K562 (cell line): Measurements from ENCODE around the gene ITPR1. TPM values are rescaled to one million over a fixed set of nuclear protein-coding genes. Genes with fewer than 3 reads are reported as not detected.

Source experiments
- ATAC-seq: fragments of 200-7000 bp; cut with Tn5 transposase; 3 replicates; pipeline ENCODE4 v1.9.1; 2020; ENCODE audit warnings: moderate library complexity
- BruUV-seq: library from RNA; stranded (reverse); fragments of 400-500 nt; replicated peaks from 2 replicates; lab custom pipeline; 2021; lab: Mats Ljungman, UMichigan
- CTCF ChIA-PET: fragments of 300-600 bp; formaldehyde crosslinking; extraction: SDS; loops from one replicate; lab custom pipeline; 2021; ENCODE audit warnings: low intra/inter-chr PET ratio; lab: Yijun Ruan, JAX
- POLR2A ChIA-PET: fragments of 300-600, 350-650 bp; sonication (Branson Sonifier 250); formaldehyde crosslinking; extraction: SDS; loops from one replicate; lab custom pipeline; 2021; ENCODE audit warnings: antibody characterized with exemption, inconsistent platforms; lab: Yijun Ruan, JAX
- DNase-seq, 4 experiments: peaks; one replicate each; pipeline versions ENCODE4 v3.0.0 to v3.0.0-alpha.2; 2011 to 2018; ENCODE audit warnings: low spot score in 3 of 4, mixed read lengths in 3 of 4; ENCODE audit errors: extremely low read depth in 1 of 4
- FAIRE-seq: peaks from 2 replicates; lab custom pipeline; 2011; peaks lifted over from hg19 to GRCh38; lab: Jason Lieb, UNC
- H2AFZ ChIP-seq: 2 replicates; pipeline ENCODE4 v1.6.0; 2011; ENCODE audit warnings: low read depth, low read length, control low read depth, inconsistent platforms
- H3K27ac ChIP-seq: fragments of 200-600 bp; 3 replicates; pipeline ENCODE4 v1.8.0; 2011; ENCODE audit warnings: low read depth, mild to moderate bottlenecking, control low read depth, inconsistent platforms, low read length, moderate library complexity, mixed read lengths; ENCODE audit errors: extremely low read depth
- H3K27me3 ChIP-seq, 2 experiments: fragments of 300-600 bp in 1 of 2; 2 replicates in 1 of 2; 3 replicates in 1 of 2; pipeline versions ENCODE4 v1.6.0 to v1.8.0; 2011; ENCODE audit warnings: inconsistent platforms in 2 of 2, low read length in 2 of 2, mild to moderate bottlenecking in 1 of 2, mixed read lengths in 1 of 2, moderate library complexity in 1 of 2; ENCODE audit not compliant: control insufficient read depth in 2 of 2, insufficient read depth in 2 of 2
- H3K36me3 ChIP-seq: fragments of 300-600 bp; 3 replicates; pipeline ENCODE4 v1.8.0; 2011; ENCODE audit warnings: mild to moderate bottlenecking, low read length, inconsistent platforms; ENCODE audit not compliant: control insufficient read depth, insufficient read depth
- H3K4me1 ChIP-seq, 2 experiments: fragments of 200-600 bp in 1 of 2; replicated peaks in 1 of 2; 2 replicates in 1 of 2; 3 replicates in 1 of 2; pipeline versions ENCODE4 v1.5.1 to v1.8.0; 2011; ENCODE audit warnings: inconsistent platforms in 2 of 2, low read length in 2 of 2, mild to moderate bottlenecking in 1 of 2, mixed read lengths in 1 of 2, moderate library complexity in 1 of 2; ENCODE audit not compliant: control insufficient read depth in 2 of 2, insufficient read depth in 2 of 2
- H3K4me2 ChIP-seq: 2 replicates; pipeline ENCODE4 v1.6.1; 2011; ENCODE audit warnings: low read length, control low read depth, inconsistent platforms, mixed read lengths; ENCODE audit not compliant: insufficient read depth
- H3K4me3 ChIP-seq: fragments of 200-600 bp; sonication (generic), shearing (Covaris generic); 2 replicates; pipeline ENCODE4 v1.5.1; 2016; ENCODE audit warnings: control low read depth, inconsistent platforms
- H3K79me2 ChIP-seq: fragments of 200-600 bp; 3 replicates; pipeline ENCODE4 v1.8.0; 2011; ENCODE audit warnings: low read length, inconsistent platforms; ENCODE audit not compliant: control insufficient read depth, insufficient read depth
- H3K9ac ChIP-seq, 2 experiments: 2 replicates each; pipeline versions ENCODE4 v1.6.0 to v1.6.1; 2011; ENCODE audit warnings: low read depth in 2 of 2, low read length in 2 of 2, control low read depth in 1 of 2, inconsistent platforms in 1 of 2, mild to moderate bottlenecking in 1 of 2, mixed read lengths in 1 of 2; ENCODE audit not compliant: insufficient read depth in 1 of 2
- H3K9me1 ChIP-seq: one replicate; pipeline ENCODE4 v1.6.0; 2011; ENCODE audit warnings: inconsistent platforms, mild to moderate bottlenecking, low read length, moderate library complexity; ENCODE audit not compliant: control insufficient read depth, insufficient read depth
- H3K9me3 ChIP-seq: replicated peaks from 2 replicates; pipeline ENCODE4 v1.5.1; 2011; ENCODE audit warnings: low read depth, low read length, inconsistent platforms; ENCODE audit not compliant: control insufficient read depth, insufficient read depth
- H4K20me1 ChIP-seq: replicated peaks from 2 replicates; pipeline ENCODE4 v1.6.1; 2011; ENCODE audit warnings: low read length, inconsistent platforms, mixed read lengths; ENCODE audit not compliant: control insufficient read depth, insufficient read depth
- BCOR ChIP-seq: fragments of 450-650 bp; IDR thresholded peaks from 2 replicates; pipeline ENCODE4 v1.6.1; 2016
- CEBPB ChIP-seq: fragments of 450-650 bp; IDR thresholded peaks from 2 replicates; pipeline ENCODE4 v1.6.1; 2016; ENCODE audit warnings: missing genetic modification characterization, missing compliant biosample characterization
- CXXC5 ChIP-seq: fragments of 250-450 bp; sonication (Bioruptor Pico); IDR thresholded peaks from 2 replicates; pipeline ENCODE4 v1.8.0; 2022; ENCODE audit warnings: inconsistent platforms, mild to moderate bottlenecking, moderate library complexity
- FOSL1 ChIP-seq: fragments of 200-800 bp; sonication (Bioruptor generic); conservative IDR thresholded peaks from 2 replicates; pipeline ENCODE4 v1.6.1; 2016; ENCODE audit warnings: missing genetic modification characterization, missing compliant biosample characterization
- HNRNPLL ChIP-seq: fragments of 200-400 bp; formaldehyde crosslinking; IDR thresholded peaks from 2 replicates; pipeline ENCODE4 v1.6.1; 2017; ENCODE audit warnings: low read length, low read depth, mild to moderate bottlenecking; ENCODE audit not compliant: poor library complexity, severe bottlenecking
- JUNB ChIP-seq: fragments of 450-650 bp; formaldehyde crosslinking; conservative IDR thresholded peaks from 2 replicates; pipeline ENCODE4 v1.4.0; 2020; ENCODE audit warnings: mild to moderate bottlenecking
- RBM25 ChIP-seq: fragments of 200-400 bp; formaldehyde crosslinking; IDR thresholded peaks from 2 replicates; pipeline ENCODE4 v1.6.1; 2018; ENCODE audit warnings: low read length, low read depth, moderate library complexity; ENCODE audit not compliant: severe bottlenecking
- TAF9B ChIP-seq: fragments of 450-650 bp; IDR thresholded peaks from 2 replicates; pipeline ENCODE4 v1.6.1; 2018; ENCODE audit warnings: mild to moderate bottlenecking; ENCODE audit not compliant: partially characterized antibody
- TBP ChIP-seq: optimal IDR thresholded peaks from 2 replicates; pipeline ENCODE3; 2011; ENCODE audit warnings: low read depth, low read length, improper control_type of control experiment
- TCF7L2 ChIP-seq: fragments of 150-350 bp; IDR thresholded peaks from 2 replicates; pipeline ENCODE4 v1.6.1; 2016; ENCODE audit warnings: low read depth, mild to moderate bottlenecking, low read length, moderate library complexity
- ZNF263 ChIP-seq: sonication (generic); formaldehyde crosslinking; IDR thresholded peaks from 2 replicates; pipeline ENCODE4 v1.8.0; 2022; ENCODE audit warnings: mild to moderate bottlenecking, missing genetic modification reagents, borderline replicate concordance
- ZNF609 ChIP-seq: sonication (generic); formaldehyde crosslinking; IDR thresholded peaks from 2 replicates; pipeline ENCODE4 v1.8.1; 2023; ENCODE audit warnings: missing genetic modification reagents, mild to moderate bottlenecking, borderline replicate concordance
- WGBS: fragments of 100-300 bp; shearing (Covaris generic); methylation state at CpG from one replicate; pipeline ENCODE4 v1.1.6; 2016; ENCODE audit warnings: low coverage, mixed read lengths; ENCODE audit not compliant: insufficient coverage; ENCODE audit errors: missing lambda C conversion rate; 5-methylcytosine and 5-hydroxymethylcytosine counted together
- in situ Hi-C: fragments of 300-500 bp; cut with MboI; formaldehyde crosslinking; loops from 4 replicates; pipeline ENCODE4 v1.15.0; 2018; ENCODE audit warnings: inconsistent platforms, mixed read lengths
- intact Hi-C: fragments of 100-400 bp; cut with micrococcal nuclease; formaldehyde crosslinking; loops from 2 replicates; pipeline ENCODE4 v1.14.2; 2022
- polyA plus RNA-seq, 8 experiments: library from polyadenylated mRNA; depleted of rRNA in 4 of 8; stranded (reverse) in 5 of 8; unstranded in 3 of 8; fragments of >200 nt; fragmentation: Nextera tagmentation in 2 of 8; fragmentation: Illumina TruSeq in 1 of 8; extraction: Ambion mirVana in 2 of 8; extraction: Trizol in 1 of 8; gene quantifications; 2 replicates each; pipeline versions ENCODE4 v1.2.1 to v1.2.3, GENCODE V29; 2011 to 2014; ENCODE audit warnings: inconsistent platforms in 1 of 8, missing spikeins in 1 of 8
- total RNA-seq, 7 experiments: library from RNA; depleted of rRNA in 6 of 7; stranded (reverse); fragments of >200 nt in 6 of 7; fragmentation: Illumina TruSeq in 2 of 7; extraction: Trizol in 2 of 7; gene quantifications; 2 replicates each; pipeline versions ENCODE4 v1.2.1 to v1.2.3, GENCODE V29; 2011 to 2021; ENCODE audit warnings: low replicate concordance in 1 of 7

The ITPR1 gene
- total and polyA plus RNA-seq, 9 of the 15 experiments (the other 6 are each of a cell fraction or from before 2014, with no cell fraction given), result 22.4 to 40.0 (median 27.4) TPM

- TF ChIP-seq RBM25, result peak; percentile 91
- TF ChIP-seq FOSL1, result no peak
- TF ChIP-seq TAF9B, result no peak
- peak; percentile 73; the same call in 1 of the 2 replicates for TF ChIP-seq BCOR
- TF ChIP-seq TBP, result no peak
- no peak for TF ChIP-seq HNRNPLL
These were observed 194.4 kb downstream of the ITPR1 start (continued) for GRCh38 chr3:4687596-4687995.

GRCh38 chr3:4688411-4688810 lies 195.3 kb downstream of the ITPR1 start:
- Histone ChIP-seq H3K36me3 (peaks cover 13% of the 10 kb centered on the region; the same call in 1 of the 3 replicates), H3K9me3 (peaks cover 3% of the 10 kb centered on the region; the same call in 1 of the 2 replicates), H3K4me3 (no peak overlapping the region), H3K79me2 (no peaks in the 10 kb centered on the region), H3K4me2 (no peak overlapping the region), H4K20me1 (no peaks in the 10 kb centered on the region), H2AFZ (no peak overlapping the region), H3K27me3 (no peaks in the 10 kb centered on the region; a peak in 1 of 5 replicates), H3K9ac (no peak overlapping the region), H3K4me1 (0 out of 5 replicates have a peak, but pooled peaks cover 0 to 4% of the 10 kb centered on the region in 2 experiments), H3K9me1 (no peaks in the 10 kb centered on the region), H3K27ac (no peak overlapping the region)
- DNase-seq (no peak), FAIRE-seq (no peak), ATAC-seq (no peak)
- TF ChIP-seq JUNB (CRISPR knock-in tag), result no peak
- TF ChIP-seq CEBPB, result no peak
- TF ChIP-seq CXXC5 (CRISPR knock-in tag), result no peak
- peak; percentile 75 for TF ChIP-seq ZNF263 (CRISPR knock-in tag)
- no peak for TF ChIP-seq TCF7L2
- no peak for TF ChIP-seq ZNF609
- WGBS, result 66% methylated on average over 4 of the region's 4 CpGs
- ChIA-PET POLR2A (interaction anchor here (0.5 kb wide), 1 partner anchor 187 kb away, joined by 3 read pairs; no protein-coding TSS in a partner anchor), CTCF (no interaction called here)
- BruUV-seq, result no TSS peak
- in situ Hi-C loops, result no loop called here
- intact Hi-C loops, result no loop called here
